PC-9 (cell line): ENCODE results near the gene ANAPC5. TPM values are rescaled to one million over a fixed set of nuclear protein-coding genes. Genes with fewer than 3 reads are reported as not detected.
"Not testable (repeated sequence)": the region's sequence is repeated elsewhere in the genome, so short reads cannot be mapped to it uniquely, and the experiment has no call there.

ENCODE experiments used
- BruUV-seq: library from RNA; stranded (reverse); fragments of 400-500 nt; replicated peaks from 2 replicates; lab custom pipeline; 2021; lab: Mats Ljungman, UMichigan
- CTCF ChIA-PET: fragments of 300-600 bp; sonication (Branson Sonifier 250); formaldehyde crosslinking; loops from one replicate; lab custom pipeline; 2022; ENCODE audit warnings: antibody characterized with exemption; lab: Charles Lee
- POLR2A ChIA-PET: fragments of 300-600 bp; sonication (Branson Sonifier 250); formaldehyde crosslinking; loops from one replicate; lab custom pipeline; 2022; ENCODE audit warnings: antibody characterized with exemption; ENCODE audit not compliant: unreplicated experiment; lab: Charles Lee
- DNase-seq, 2 experiments: peaks; one replicate each; pipeline versions ENCODE4 v3.0.0 to v3.0.0-alpha.2; 2015 to 2022; ENCODE audit warnings: mixed read lengths in 1 of 2
- H2AFZ ChIP-seq: fragments of 200-600 bp; sonication (generic); 2 replicates; pipeline ENCODE4 v1.8.1; 2017; ENCODE audit warnings: antibody characterized with exemption
- H3F3A ChIP-seq: fragments of 200-600 bp; sonication (generic); 2 replicates; pipeline ENCODE4 v1.8.1; 2017; ENCODE audit warnings: antibody characterized with exemption, mild to moderate bottlenecking, low read depth; ENCODE audit not compliant: insufficient read depth
- H3K27ac ChIP-seq: fragments of 200-600 bp; sonication (generic); 2 replicates; pipeline ENCODE4 v1.6.1; 2016; ENCODE audit warnings: mixed run types
- H3K27me3 ChIP-seq: fragments of 200-600 bp; sonication (generic); 2 replicates; pipeline ENCODE4 v1.6.1; 2016; ENCODE audit warnings: low read depth, mixed run types; ENCODE audit not compliant: insufficient read depth
- H3K36me3 ChIP-seq: fragments of 200-600 bp; sonication (generic); 2 replicates; pipeline ENCODE4 v1.6.1; 2016; ENCODE audit warnings: low read depth, mixed run types
- H3K4me1 ChIP-seq: fragments of 200-600 bp; sonication (generic); replicated peaks from 2 replicates; pipeline ENCODE4 v1.6.1; 2016; ENCODE audit warnings: mixed run types; ENCODE audit not compliant: insufficient read depth
- H3K4me2 ChIP-seq: fragments of 200-600 bp; sonication (generic); 2 replicates; pipeline ENCODE4 v1.6.1; 2017; ENCODE audit warnings: mixed run types
- H3K4me3 ChIP-seq: fragments of 200-600 bp; sonication (generic); 2 replicates; pipeline ENCODE4 v1.6.1; 2016; ENCODE audit warnings: mixed run types
- H3K79me2 ChIP-seq: fragments of 200-600 bp; sonication (generic); 2 replicates; pipeline ENCODE4 v1.6.1; 2017; ENCODE audit warnings: low read depth, mixed run types
- H3K9me2 ChIP-seq: fragments of 200-600 bp; sonication (generic); 2 replicates; pipeline ENCODE4 v1.8.1; 2017; ENCODE audit warnings: mild to moderate bottlenecking; ENCODE audit not compliant: insufficient read depth
- H3K9me3 ChIP-seq: fragments of 200-600 bp; sonication (generic); 2 replicates; pipeline ENCODE4 v1.8.1; 2016; ENCODE audit warnings: low read depth; ENCODE audit not compliant: insufficient read depth
- H4K20me1 ChIP-seq: fragments of 200-600 bp; sonication (generic); 2 replicates; pipeline ENCODE4 v1.8.1; 2017; ENCODE audit not compliant: insufficient read depth
- EZH2 ChIP-seq: fragments of 200-600 bp; sonication (generic); IDR thresholded peaks from 2 replicates; pipeline ENCODE4 v1.8.0; 2017; ENCODE audit warnings: antibody characterized with exemption, low read depth
- intact Hi-C: fragments of 100-400 bp; cut with micrococcal nuclease; formaldehyde crosslinking; loops from one replicate; pipeline ENCODE4 v1.10.0; 2022; ENCODE audit not compliant: unreplicated experiment
- total RNA-seq: library from RNA; stranded (reverse); gene quantifications from 2 replicates; pipeline ENCODE4 v1.2.3, GENCODE V29; 2021
- TF ChIP-seq, protein P1 (sequence below): fragments of 200-600 bp; sonication (generic); conservative IDR thresholded peaks from 2 replicates; pipeline ENCODE4 v1.6.1; 2017; ENCODE audit warnings: mixed run types, antibody characterized with exemption, mild to moderate bottlenecking, moderate library complexity

ANAPC5 gene
- total RNA-seq, 1 experiment from 2014 or later = 93.6 TPM

DNA sequence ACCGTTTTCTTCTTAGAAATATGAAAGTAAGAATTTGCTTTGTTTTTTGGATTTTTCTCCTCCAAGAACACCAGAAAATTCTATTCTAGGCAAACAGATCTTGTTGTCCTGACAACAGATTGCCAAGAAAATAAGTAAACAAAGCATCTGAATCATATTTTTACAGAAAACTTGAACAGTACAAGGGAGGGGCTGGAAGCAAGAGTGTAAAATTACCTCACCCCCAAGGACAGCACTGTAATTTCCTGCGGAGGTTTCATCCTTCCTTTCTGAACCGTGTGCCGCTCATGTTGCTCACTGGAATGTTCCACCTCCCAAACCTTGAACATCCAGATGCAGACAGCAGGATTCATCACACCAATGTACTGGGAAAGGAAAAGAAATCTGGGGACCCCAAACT lies 50.3 kb downstream of the ANAPC5 start:
- ChIA-PET CTCF (no interaction called here), POLR2A (interaction anchor here (0.6 kb wide), 1 partner anchor 1182 kb away, joined by 3 read pairs; no protein-coding TSS in a partner anchor)
- no peak for DNase-seq
- intact Hi-C loops = no loop called here
- Histone ChIP-seq H3K4me1 (no peaks in the 10 kb centered on the region; the same call in 1 of the 2 replicates), H3K9me3 (no peaks in the 10 kb centered on the region), H3F3A (peaks cover 23% of the 10 kb centered on the region; the same call in 1 of the 2 replicates), H4K20me1 (no peaks in the 10 kb centered on the region), H3K27ac (no peak overlapping the region), H3K4me2 (no peak overlapping the region), H2AFZ (no peak overlapping the region), H3K36me3 (no peaks in the 10 kb centered on the region), H3K27me3 (no peaks in the 10 kb centered on the region), H3K79me2 (no peaks in the 10 kb centered on the region), H3K4me3 (no peak overlapping the region), H3K9me2 (no peaks in the 10 kb centered on the region)
- TF ChIP-seq, protein P1, sequence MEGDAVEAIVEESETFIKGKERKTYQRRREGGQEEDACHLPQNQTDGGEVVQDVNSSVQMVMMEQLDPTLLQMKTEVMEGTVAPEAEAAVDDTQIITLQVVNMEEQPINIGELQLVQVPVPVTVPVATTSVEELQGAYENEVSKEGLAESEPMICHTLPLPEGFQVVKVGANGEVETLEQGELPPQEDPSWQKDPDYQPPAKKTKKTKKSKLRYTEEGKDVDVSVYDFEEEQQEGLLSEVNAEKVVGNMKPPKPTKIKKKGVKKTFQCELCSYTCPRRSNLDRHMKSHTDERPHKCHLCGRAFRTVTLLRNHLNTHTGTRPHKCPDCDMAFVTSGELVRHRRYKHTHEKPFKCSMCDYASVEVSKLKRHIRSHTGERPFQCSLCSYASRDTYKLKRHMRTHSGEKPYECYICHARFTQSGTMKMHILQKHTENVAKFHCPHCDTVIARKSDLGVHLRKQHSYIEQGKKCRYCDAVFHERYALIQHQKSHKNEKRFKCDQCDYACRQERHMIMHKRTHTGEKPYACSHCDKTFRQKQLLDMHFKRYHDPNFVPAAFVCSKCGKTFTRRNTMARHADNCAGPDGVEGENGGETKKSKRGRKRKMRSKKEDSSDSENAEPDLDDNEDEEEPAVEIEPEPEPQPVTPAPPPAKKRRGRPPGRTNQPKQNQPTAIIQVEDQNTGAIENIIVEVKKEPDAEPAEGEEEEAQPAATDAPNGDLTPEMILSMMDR = no peak
- no peak for TF ChIP-seq EZH2
- BruUV-seq = no TSS peak

DNA sequence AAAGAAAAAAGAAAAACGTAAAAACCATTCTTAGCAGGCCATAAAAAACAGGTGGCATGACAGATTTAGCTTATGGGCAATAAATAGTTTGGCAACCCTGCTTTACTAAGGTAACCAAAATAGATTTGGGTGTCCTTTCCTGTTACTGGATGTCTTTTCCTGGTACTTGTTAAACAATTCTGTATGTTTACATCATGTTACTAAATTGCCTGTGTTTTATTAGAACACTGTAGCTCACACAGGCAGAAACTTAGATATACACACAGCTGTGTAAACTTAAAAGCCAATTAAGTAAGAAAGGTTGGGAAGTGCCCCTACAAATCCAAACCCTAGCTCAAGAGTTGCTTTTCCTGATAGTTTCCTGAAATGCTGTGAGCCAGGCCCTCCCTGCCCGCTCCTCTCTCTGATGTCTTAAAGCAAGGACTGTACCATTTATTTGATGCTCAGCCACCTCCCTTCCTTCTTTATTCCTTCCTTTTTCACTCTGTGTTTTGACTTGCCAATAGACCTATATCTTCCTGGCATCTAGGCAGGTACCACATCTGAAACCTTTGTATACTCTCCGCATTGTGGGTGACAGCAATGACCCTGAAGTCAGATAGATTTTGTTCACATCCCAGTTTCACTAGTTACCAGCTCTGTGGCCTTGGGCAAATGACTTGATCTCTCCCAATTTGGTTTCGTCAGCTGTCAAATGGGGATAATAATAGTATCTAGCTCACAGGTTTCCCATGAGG lies 52.0 kb downstream of the ANAPC5 start:
- H3K9me3 ChIP-seq = no peaks in the 10 kb centered on the region
- CTCF ChIA-PET = no interaction called here
- no peak overlapping the region for H3K27ac ChIP-seq
- no peaks in the 10 kb centered on the region for H3K36me3 ChIP-seq
- peaks cover 20% of the 10 kb centered on the region; the same call in 1 of the 2 replicates for H3F3A ChIP-seq
- H2AFZ ChIP-seq = no peak overlapping the region
- H3K79me2 ChIP-seq = peaks cover 9% of the 10 kb centered on the region
- H3K27me3 ChIP-seq = no peaks in the 10 kb centered on the region
- intact Hi-C loops = no loop called here
- no peak overlapping the region for H3K4me3 ChIP-seq
- H4K20me1 ChIP-seq = no peaks in the 10 kb centered on the region; the same call in 1 of the 2 replicates
- no peak for DNase-seq
- H3K4me2 ChIP-seq = no peak overlapping the region
- TF ChIP-seq EZH2 = no peak
- TF ChIP-seq, protein P1 = no peak
- peaks cover 1% of the 10 kb centered on the region for H3K4me1 ChIP-seq
- BruUV-seq = no TSS peak
- POLR2A ChIA-PET = interaction anchor here (0.6 kb wide), 1 partner anchor 745 kb away, joined by 4 read pairs; no protein-coding TSS in a partner anchor
- H3K9me2 ChIP-seq = no peaks in the 10 kb centered on the region

DNA sequence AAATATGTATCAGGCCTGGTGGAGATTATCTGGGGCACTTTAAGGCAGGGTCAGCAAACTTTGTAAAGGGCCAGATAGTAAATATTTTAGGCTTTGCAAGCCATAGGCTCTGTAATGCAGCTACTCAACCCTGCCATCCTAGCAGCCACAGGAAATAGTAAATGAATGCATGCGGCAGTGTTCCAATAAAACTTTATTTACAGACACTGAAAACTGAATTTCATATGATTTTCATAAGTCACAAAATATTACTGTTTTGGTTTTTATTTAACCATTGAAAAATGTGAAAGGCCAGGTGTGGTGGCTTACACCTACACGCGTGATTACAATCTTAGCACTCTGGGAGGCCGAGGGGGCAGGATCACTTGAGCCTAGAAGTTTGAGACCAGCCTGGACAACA lies 52.5 kb downstream of the ANAPC5 start:
- H3K36me3 ChIP-seq = no peaks in the 10 kb centered on the region
- no peaks in the 10 kb centered on the region for H3K27me3 ChIP-seq
- BruUV-seq = no TSS peak
- no peak overlapping the region for H3K4me2 ChIP-seq
- no peak for DNase-seq
- no peak overlapping the region for H3K27ac ChIP-seq
- CTCF ChIA-PET = no interaction called here
- H3K9me3 ChIP-seq = no peaks in the 10 kb centered on the region
- peaks cover 15% of the 10 kb centered on the region for H3K79me2 ChIP-seq
- intact Hi-C loops = loop anchor here (5.0 kb wide), 1 partner anchor 53 kb away; the partner anchor contains the start of gene ANAPC5
- no peak overlapping the region for H3K4me3 ChIP-seq
- H3F3A ChIP-seq = peaks cover 20% of the 10 kb centered on the region; the same call in 1 of the 2 replicates
- H3K9me2 ChIP-seq = no peaks in the 10 kb centered on the region
- no peak overlapping the region for H2AFZ ChIP-seq
- H4K20me1 ChIP-seq = no peaks in the 10 kb centered on the region; the same call in 1 of the 2 replicates
- peaks cover 6% of the 10 kb centered on the region for H3K4me1 ChIP-seq
- TF ChIP-seq EZH2 = no peak
- TF ChIP-seq, protein P1 = no peak
- POLR2A ChIA-PET = interaction anchor here (0.6 kb wide), 1 partner anchor 744 kb away, joined by 4 read pairs; no protein-coding TSS in a partner anchor

DNA sequence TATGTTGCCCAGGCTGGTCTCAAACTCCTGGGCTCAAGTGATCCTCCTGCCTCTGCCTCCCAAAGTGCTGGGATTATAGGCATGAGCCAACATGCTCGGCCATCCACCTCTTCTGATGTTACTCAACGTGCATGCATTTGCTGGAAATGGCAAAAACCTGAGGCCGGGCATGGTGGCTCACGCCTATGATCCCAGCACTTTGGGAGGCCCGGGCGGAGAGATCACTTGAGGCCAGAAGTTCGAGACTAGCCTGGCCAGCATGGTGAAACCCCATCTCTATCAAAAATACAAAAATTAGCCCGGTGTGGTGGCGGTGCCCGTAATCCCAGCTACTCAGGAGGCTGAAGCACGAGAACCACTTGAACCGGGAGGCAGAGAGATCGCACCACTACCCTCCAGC lies 53.8 kb downstream of the ANAPC5 start:
- CTCF ChIA-PET, H3K27ac ChIP-seq, H3K9me2 ChIP-seq, BruUV-seq, POLR2A ChIA-PET, H2AFZ ChIP-seq, H3K4me1 ChIP-seq, H3K9me3 ChIP-seq, H3K4me2 ChIP-seq, H3K27me3 ChIP-seq, H4K20me1 ChIP-seq, DNase-seq, H3K36me3 ChIP-seq, H3K4me3 ChIP-seq: not testable (repeated sequence)
- Histone ChIP-seq H3K79me2 (peaks cover 24% of the 10 kb centered on the region), H3F3A (peaks cover 20% of the 10 kb centered on the region; the same call in 1 of the 2 replicates)
- intact Hi-C loops = loop anchor here (5.0 kb wide), 1 partner anchor 54 kb away; the partner anchor contains the start of gene ANAPC5
